Osteoblast (primary cell): ENCODE data around the gene SLC29A1. TPM values are rescaled to one million over a fixed set of nuclear protein-coding genes. Genes with fewer than 3 reads are reported as not detected.

Source experiments
- DNase-seq: peaks from one replicate; pipeline ENCODE4 v3.0.0; 2011; ENCODE audit warnings: low spot score, mixed read lengths; ENCODE audit not compliant: insufficient read length; ENCODE audit errors: missing footprints
- H2AFZ ChIP-seq: 2 replicates; pipeline ENCODE4 v1.6.0; 2011; ENCODE audit warnings: mild to moderate bottlenecking, low read length
- H3K27ac ChIP-seq: 2 replicates; pipeline ENCODE4 v1.5.1; 2011; ENCODE audit warnings: mild to moderate bottlenecking, low read depth, low read length, moderate library complexity
- H3K27me3 ChIP-seq: 2 replicates; pipeline ENCODE4 v1.6.0; 2012; ENCODE audit warnings: mild to moderate bottlenecking, control low read depth, inconsistent platforms, low read length, moderate library complexity; ENCODE audit not compliant: insufficient read depth
- H3K36me3 ChIP-seq: 2 replicates; pipeline ENCODE4 v1.5.1; 2011; ENCODE audit warnings: mild to moderate bottlenecking, low read length, control low read depth, moderate library complexity; ENCODE audit not compliant: insufficient read depth
- H3K4me1 ChIP-seq: 2 replicates; pipeline ENCODE4 v1.5.1; 2011; ENCODE audit warnings: mild to moderate bottlenecking, low read length, control low read depth, moderate library complexity; ENCODE audit not compliant: insufficient read depth
- H3K4me2 ChIP-seq: 2 replicates; pipeline ENCODE4 v1.6.0; 2011; ENCODE audit warnings: mild to moderate bottlenecking, low read length; ENCODE audit not compliant: insufficient read depth
- H3K4me3 ChIP-seq: fragments of 200-600 bp; sonication (generic); 3 replicates; pipeline ENCODE4 v1.5.1; 2012; ENCODE audit warnings: mild to moderate bottlenecking, low read length, inconsistent platforms; ENCODE audit not compliant: insufficient read depth
- H3K79me2 ChIP-seq: 2 replicates; pipeline ENCODE4 v1.6.0; 2012; ENCODE audit warnings: mild to moderate bottlenecking, low read length, control low read depth, inconsistent platforms; ENCODE audit not compliant: insufficient read depth
- H3K9me3 ChIP-seq: 2 replicates; pipeline ENCODE4 v1.5.1; 2011; ENCODE audit warnings: low read depth, low read length, control low read depth
- H4K20me1 ChIP-seq: 2 replicates; pipeline ENCODE4 v1.6.0; 2012; ENCODE audit warnings: mild to moderate bottlenecking, low read length, control low read depth; ENCODE audit not compliant: insufficient read depth
- total RNA-seq: library from RNA; depleted of rRNA; stranded (reverse); fragments of >200 nt; gene quantifications from 2 replicates; pipeline ENCODE4 v1.2.3, GENCODE V29; 2012
- TF ChIP-seq, protein P1 (sequence below): IDR thresholded peaks from 2 replicates; pipeline ENCODE4 v1.5.1; 2011; ENCODE audit warnings: mild to moderate bottlenecking, low read depth, low read length, moderate library complexity; ENCODE audit errors: extremely low read depth

SLC29A1 gene
- 8.0 and 10.0 TPM in 2 replicates for total RNA-seq

DNA sequence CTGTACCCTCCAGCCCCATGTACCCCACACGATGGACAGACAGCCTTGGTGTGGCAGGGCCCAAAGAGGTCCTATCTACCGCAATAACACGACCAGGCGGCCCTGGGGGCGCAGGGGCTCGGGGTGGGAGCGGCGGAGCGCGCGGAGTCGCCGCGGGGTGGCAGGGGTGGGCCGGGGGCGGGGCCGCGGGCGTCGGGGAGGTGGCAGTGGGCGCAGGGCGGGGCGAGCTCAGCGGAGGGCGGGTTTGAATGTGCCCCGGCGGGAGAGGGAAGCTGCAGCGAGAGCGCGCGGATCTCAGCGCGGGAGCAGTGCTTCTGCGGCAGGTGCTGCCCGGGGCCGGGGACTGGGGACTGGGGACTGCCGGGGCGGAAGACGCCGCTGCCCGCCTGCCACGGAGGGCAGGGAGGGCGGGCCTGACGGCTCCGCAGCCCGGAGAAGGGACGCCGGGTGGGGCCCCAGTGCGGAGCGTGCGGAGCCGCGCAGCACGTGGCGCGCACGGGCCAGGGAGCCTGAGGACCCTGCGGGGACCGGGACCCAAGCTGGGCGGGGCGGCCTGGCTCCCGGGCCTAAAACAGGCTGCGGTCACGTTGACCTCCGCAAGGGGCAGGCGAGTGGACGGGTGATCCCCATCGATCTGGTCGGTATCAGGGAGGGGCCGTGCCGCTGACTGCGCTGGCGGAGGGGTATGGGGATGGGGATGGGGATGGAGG is at the start of gene SLC29A1:
TSS of gene SLC29A1 (plus strand) at position 277 of the 710 bp plus-strand sequence. CDS start 3,719 bp downstream, outside the sequence.
- H2AFZ ChIP-seq: peak within 1 kb of the TSS; percentile 85
- H3K4me1 ChIP-seq: peaks cover 37% of the 10 kb centered on the region
- H3K36me3 ChIP-seq: no peaks in the 10 kb centered on the region
- DNase-seq: peak; percentile 98
- H4K20me1 ChIP-seq: no peaks in the 10 kb centered on the region
- peaks cover 20% of the 10 kb centered on the region for H3K79me2 ChIP-seq
- no peak within 1 kb of the TSS for H3K27ac ChIP-seq
- TF ChIP-seq, protein P1, sequence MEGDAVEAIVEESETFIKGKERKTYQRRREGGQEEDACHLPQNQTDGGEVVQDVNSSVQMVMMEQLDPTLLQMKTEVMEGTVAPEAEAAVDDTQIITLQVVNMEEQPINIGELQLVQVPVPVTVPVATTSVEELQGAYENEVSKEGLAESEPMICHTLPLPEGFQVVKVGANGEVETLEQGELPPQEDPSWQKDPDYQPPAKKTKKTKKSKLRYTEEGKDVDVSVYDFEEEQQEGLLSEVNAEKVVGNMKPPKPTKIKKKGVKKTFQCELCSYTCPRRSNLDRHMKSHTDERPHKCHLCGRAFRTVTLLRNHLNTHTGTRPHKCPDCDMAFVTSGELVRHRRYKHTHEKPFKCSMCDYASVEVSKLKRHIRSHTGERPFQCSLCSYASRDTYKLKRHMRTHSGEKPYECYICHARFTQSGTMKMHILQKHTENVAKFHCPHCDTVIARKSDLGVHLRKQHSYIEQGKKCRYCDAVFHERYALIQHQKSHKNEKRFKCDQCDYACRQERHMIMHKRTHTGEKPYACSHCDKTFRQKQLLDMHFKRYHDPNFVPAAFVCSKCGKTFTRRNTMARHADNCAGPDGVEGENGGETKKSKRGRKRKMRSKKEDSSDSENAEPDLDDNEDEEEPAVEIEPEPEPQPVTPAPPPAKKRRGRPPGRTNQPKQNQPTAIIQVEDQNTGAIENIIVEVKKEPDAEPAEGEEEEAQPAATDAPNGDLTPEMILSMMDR: peak; percentile 12
- no peaks in the 10 kb centered on the region for H3K27me3 ChIP-seq
- H3K4me2 ChIP-seq: peak within 1 kb of the TSS; percentile 94
- peak within 1 kb of the TSS; percentile 72 for H3K4me3 ChIP-seq
- H3K9me3 ChIP-seq: no peaks in the 10 kb centered on the region

DNA sequence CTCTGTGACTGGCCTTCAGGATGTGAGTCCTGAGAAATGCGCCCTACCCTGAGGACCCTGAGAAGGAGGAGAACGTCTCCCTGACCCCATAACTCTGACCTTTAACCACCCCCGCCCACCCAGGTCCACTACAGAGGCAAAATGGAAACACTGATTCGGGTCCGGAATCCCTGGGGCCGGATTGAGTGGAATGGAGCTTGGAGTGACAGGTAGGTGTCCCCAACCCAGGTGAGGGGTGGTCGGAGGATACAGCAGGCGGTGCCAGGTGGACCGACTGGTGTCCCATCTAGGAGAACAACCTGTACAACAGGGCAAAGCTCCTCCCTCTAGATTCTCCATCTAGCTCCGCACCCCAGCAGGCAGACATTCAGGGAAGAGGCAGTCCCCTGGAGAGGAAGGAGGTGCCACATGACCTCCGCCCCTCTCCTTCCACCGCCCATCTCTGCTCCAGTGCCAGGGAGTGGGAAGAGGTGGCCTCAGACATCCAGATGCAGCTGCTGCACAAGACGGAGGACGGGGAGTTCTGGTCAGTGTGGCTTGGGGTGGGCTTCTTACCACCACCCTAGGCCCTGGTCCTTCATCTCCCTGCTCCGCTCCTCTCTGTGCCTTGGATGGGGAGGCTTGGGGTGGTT is 47.1 kb upstream of the SLC29A1 start:
- H3K36me3 ChIP-seq: no peaks in the 10 kb centered on the region

DNA sequence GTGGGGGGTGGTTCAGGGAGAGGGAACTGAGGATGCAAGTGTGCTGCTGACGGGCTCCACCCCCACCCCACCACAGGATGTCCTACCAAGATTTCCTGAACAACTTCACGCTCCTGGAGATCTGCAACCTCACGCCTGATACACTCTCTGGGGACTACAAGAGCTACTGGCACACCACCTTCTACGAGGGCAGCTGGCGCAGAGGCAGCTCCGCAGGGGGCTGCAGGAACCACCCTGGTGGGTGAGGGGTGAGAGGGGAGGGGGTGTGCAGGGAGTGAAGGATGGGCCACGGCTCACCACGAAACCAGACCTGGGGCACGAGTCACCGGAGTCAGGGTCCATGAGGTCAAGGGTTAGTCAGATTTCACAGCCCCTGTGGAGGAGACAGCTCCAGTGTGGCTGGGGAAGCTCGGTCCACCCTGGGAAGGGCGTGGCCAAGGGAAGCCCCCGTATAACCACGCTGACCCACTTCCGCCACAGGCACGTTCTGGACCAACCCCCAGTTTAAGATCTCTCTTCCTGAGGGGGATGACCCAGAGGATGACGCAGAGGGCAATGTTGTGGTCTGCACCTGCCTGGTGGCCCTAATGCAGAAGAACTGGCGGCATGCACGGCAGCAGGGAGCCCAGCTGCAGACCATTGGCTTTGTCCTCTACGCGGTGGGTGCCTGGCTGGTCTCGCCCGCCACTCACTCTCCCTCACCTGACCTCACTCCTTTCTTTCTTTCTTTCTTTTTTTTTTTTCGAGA is 46.5 kb upstream of the SLC29A1 start:
- Histone ChIP-seq H3K27ac (no peak overlapping the region), H2AFZ (no peak overlapping the region), H3K36me3 (no peaks in the 10 kb centered on the region), H3K4me3 (no peak overlapping the region), H3K27me3 (no peaks in the 10 kb centered on the region), H3K9me3 (no peaks in the 10 kb centered on the region), H4K20me1 (no peaks in the 10 kb centered on the region), H3K4me2 (no peak overlapping the region), H3K79me2 (no peaks in the 10 kb centered on the region), H3K4me1 (peaks cover 21% of the 10 kb centered on the region)
- TF ChIP-seq, protein P1: no peak
- no peak for DNase-seq

More for the DNA sequence above, 47.1 kb upstream of the SLC29A1 start:
- Histone ChIP-seq H3K9me3 (no peaks in the 10 kb centered on the region), H3K4me2 (no peak overlapping the region), H3K4me3 (no peak overlapping the region), H3K4me1 (peaks cover 21% of the 10 kb centered on the region), H2AFZ (no peak overlapping the region), H3K27ac (no peak overlapping the region), H3K79me2 (no peaks in the 10 kb centered on the region), H4K20me1 (no peaks in the 10 kb centered on the region), H3K27me3 (peaks cover under 1% of the 10 kb centered on the region)
- TF ChIP-seq, protein P1: no peak
- no peak for DNase-seq
